GM23248 (cell line): ENCODE results near the gene LARP1B. TPM values are rescaled to one million over a fixed set of nuclear protein-coding genes. Genes with fewer than 3 reads are reported as not detected.

Experiments used
- DNase-seq: peaks from one replicate; pipeline ENCODE4 v3.0.0-alpha.2; 2015
- H2AFZ ChIP-seq: fragments of 200-600 bp; sonication (generic); 2 replicates; pipeline ENCODE4 v1.6.1; 2016; ENCODE audit warnings: antibody characterized with exemption
- H3F3A ChIP-seq: fragments of 200-600 bp; sonication (generic); 2 replicates; pipeline ENCODE4 v1.6.1; 2016; ENCODE audit warnings: mild to moderate bottlenecking, antibody characterized with exemption, mixed run types; ENCODE audit not compliant: insufficient read depth
- H3K27ac ChIP-seq: fragments of 200-600 bp; sonication (generic); 2 replicates; pipeline ENCODE4 v1.5.1; 2016; ENCODE audit warnings: mild to moderate bottlenecking
- H3K27me3 ChIP-seq: fragments of 200-600 bp; sonication (generic); replicated peaks from 2 replicates; pipeline ENCODE4 v1.6.1; 2016; ENCODE audit warnings: mild to moderate bottlenecking; ENCODE audit not compliant: insufficient read depth
- H3K36me3 ChIP-seq: fragments of 200-600 bp; sonication (generic); 2 replicates; pipeline ENCODE4 v1.6.1; 2016; ENCODE audit warnings: low read depth, mild to moderate bottlenecking
- H3K4me1 ChIP-seq: fragments of 200-600 bp; sonication (generic); 2 replicates; pipeline ENCODE4 v1.6.1; 2016; ENCODE audit warnings: mild to moderate bottlenecking; ENCODE audit not compliant: insufficient read depth
- H3K4me2 ChIP-seq: fragments of 200-600 bp; sonication (generic); one replicate; pipeline ENCODE4 v1.6.1; 2016; ENCODE audit warnings: mild to moderate bottlenecking; ENCODE audit not compliant: unreplicated experiment
- H3K4me3 ChIP-seq: fragments of 200-600 bp; sonication (generic); 2 replicates; pipeline ENCODE4 v1.5.1; 2016; ENCODE audit warnings: mild to moderate bottlenecking
- H3K79me2 ChIP-seq: fragments of 200-600 bp; sonication (generic); 2 replicates; pipeline ENCODE4 v1.6.1; 2016; ENCODE audit warnings: mild to moderate bottlenecking; ENCODE audit not compliant: insufficient read depth
- H3K9ac ChIP-seq: fragments of 200-600 bp; sonication (generic); 2 replicates; pipeline ENCODE4 v1.6.1; 2016; ENCODE audit warnings: mild to moderate bottlenecking
- H3K9me2 ChIP-seq: fragments of 200-600 bp; sonication (generic); 2 replicates; pipeline ENCODE4 v1.6.1; 2016; ENCODE audit warnings: mixed run types, mild to moderate bottlenecking, moderate library complexity; ENCODE audit not compliant: insufficient read depth
- H3K9me3 ChIP-seq: fragments of 200-600 bp; sonication (generic); one replicate; pipeline ENCODE4 v1.6.1; 2017; ENCODE audit warnings: low read depth
- H4K20me1 ChIP-seq: fragments of 200-600 bp; sonication (generic); 2 replicates; pipeline ENCODE4 v1.6.0; 2016; ENCODE audit not compliant: insufficient read depth
- EZH2 ChIP-seq: fragments of 200-600 bp; sonication (generic); IDR thresholded peaks from 2 replicates; pipeline ENCODE4 v1.6.1; 2018; ENCODE audit warnings: antibody characterized with exemption, mild to moderate bottlenecking; ENCODE audit not compliant: insufficient read depth, poor library complexity, severe bottlenecking
- EZH2phosphoT487 ChIP-seq: fragments of 200-600 bp; sonication (generic); IDR thresholded peaks from 2 replicates; pipeline ENCODE4 v1.6.1; 2018; ENCODE audit warnings: antibody characterized with exemption, moderate library complexity, mild to moderate bottlenecking, low read depth; ENCODE audit not compliant: insufficient read depth
- WGBS, 2 experiments: methylation state at CpG; one replicate each; pipeline ENCODE4 v1.1.6; 2015 to 2017; ENCODE audit warnings: low lambda C conversion rate in 2 of 2, low coverage in 1 of 2; ENCODE audit errors: missing lambda C conversion rate in 2 of 2; 5-methylcytosine and 5-hydroxymethylcytosine counted together
- in situ Hi-C: fragments of 300-500 bp; cut with MboI; formaldehyde crosslinking; loops from 2 replicates; pipeline ENCODE4 v1.15.0; 2020
- polyA plus RNA-seq: library from polyadenylated mRNA; unstranded; fragments of >200 nt; fragmentation: Nextera tagmentation; extraction: Ambion mirVana; gene quantifications from 2 replicates; pipeline ENCODE4 v1.2.1, GENCODE V29; 2016
- total RNA-seq: library from RNA; depleted of rRNA; stranded (reverse); fragments of >200 nt; shearing (Covaris generic); gene quantifications from 2 replicates; pipeline ENCODE4 v1.2.3, GENCODE V29; 2014

LARP1B gene
- total and polyA plus RNA-seq, 2 experiments from 2014 or later: 5.7 to 16.0 TPM

DNA sequence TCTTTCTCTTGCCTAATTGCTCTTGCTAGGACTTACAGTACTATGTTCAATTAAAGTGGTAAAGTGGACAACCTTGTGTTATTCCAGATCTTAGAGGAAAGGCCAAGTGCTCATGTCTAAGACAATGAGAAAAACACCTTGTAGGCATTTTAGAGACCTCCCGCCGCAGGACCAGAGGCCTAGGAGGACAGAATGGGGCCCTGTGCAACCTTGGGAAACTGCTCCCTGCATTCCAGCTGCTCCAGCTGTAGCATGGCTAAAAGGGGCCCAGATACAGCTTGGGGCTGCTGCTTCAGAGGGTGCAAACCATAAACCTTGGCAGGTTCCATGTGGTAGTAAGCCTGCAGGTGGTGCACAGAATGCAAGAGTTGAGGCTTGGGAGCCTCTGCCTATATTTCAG lies 125.5 kb downstream of the LARP1B start:
- Histone ChIP-seq H3K27me3 (no peaks in the 10 kb centered on the region), H3K9me3 (no peaks in the 10 kb centered on the region), H3K4me3 (no peak overlapping the region), H3K4me2 (no peak overlapping the region), H3K9me2 (no peaks in the 10 kb centered on the region), H2AFZ (no peak overlapping the region), H4K20me1 (no peaks in the 10 kb centered on the region), H3K9ac (no peak overlapping the region), H3K27ac (no peak overlapping the region), H3K4me1 (peaks cover 3% of the 10 kb centered on the region; the same call in 1 of the 2 replicates), H3F3A (0 out of 2 replicates have a peak, but pooled peaks cover 13% of the 10 kb centered on the region), H3K79me2 (no peaks in the 10 kb centered on the region), H3K36me3 (no peaks in the 10 kb centered on the region)
- TF ChIP-seq EZH2: no peak
- TF ChIP-seq EZH2phosphoT487: no peak
- WGBS, 2 experiments: 96 to 100% methylated on average over 2 of the region's 2 CpGs
- in situ Hi-C loops: loop anchor here (10.0 to 25.0 kb wide), 3 partner anchors 376 to 1151 kb away; no protein-coding TSS in a partner anchor
- no peak for DNase-seq

DNA sequence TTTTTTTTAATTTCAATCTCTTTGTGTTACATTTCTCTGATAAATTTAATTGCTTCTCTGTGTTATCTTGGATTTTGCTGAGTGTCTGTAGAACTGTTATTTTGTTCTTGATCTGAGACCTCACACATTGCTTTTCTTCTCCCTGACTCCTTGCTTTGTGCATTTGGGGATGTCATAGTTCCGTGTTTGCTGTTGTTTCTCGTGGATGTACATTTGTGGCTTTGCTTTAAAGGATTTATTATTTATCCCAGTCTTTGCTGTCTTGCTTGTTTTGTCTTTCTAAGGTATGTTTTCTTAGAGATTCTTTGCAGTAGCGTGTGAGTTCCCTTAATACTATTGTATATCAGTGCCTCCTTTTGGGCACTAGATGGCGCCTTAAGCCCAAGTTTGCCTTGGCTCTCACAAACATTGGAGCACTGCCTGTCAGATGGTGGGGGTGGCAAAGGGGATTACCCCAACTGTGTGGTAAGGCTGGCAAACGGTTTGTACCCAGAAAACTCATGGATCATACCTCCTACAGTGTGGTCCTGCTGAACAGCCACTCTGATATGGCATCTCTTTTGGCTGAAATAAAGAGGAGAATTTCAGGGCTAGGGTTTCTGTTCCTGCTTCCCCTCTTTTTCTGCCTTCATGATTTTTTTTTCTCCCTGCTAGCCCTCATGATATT lies 130.1 kb downstream of the LARP1B start:
- H3K27me3 ChIP-seq: no peaks in the 10 kb centered on the region
- in situ Hi-C loops: loop anchor here (25.0 kb wide), 2 partner anchors 371 to 1146 kb away; no protein-coding TSS in a partner anchor
- H3K27ac ChIP-seq: no peak overlapping the region
- H2AFZ ChIP-seq: 0 out of 2 replicates have a peak overlapping the region, but pooled peaks have one; percentile 14
- no peak overlapping the region for H3K9ac ChIP-seq
- no peaks in the 10 kb centered on the region for H3K36me3 ChIP-seq
- no peaks in the 10 kb centered on the region for H4K20me1 ChIP-seq
- no peaks in the 10 kb centered on the region for H3K79me2 ChIP-seq
- TF ChIP-seq EZH2phosphoT487 (no peak), EZH2 (no peak)
- no peaks in the 10 kb centered on the region for H3K9me3 ChIP-seq
- H3K4me2 ChIP-seq: no peak overlapping the region
- H3F3A ChIP-seq: 0 out of 2 replicates have a peak, but pooled peaks cover 6% of the 10 kb centered on the region
- no peaks in the 10 kb centered on the region for H3K9me2 ChIP-seq
- no peak overlapping the region for H3K4me3 ChIP-seq
- DNase-seq: peak; percentile 77
- H3K4me1 ChIP-seq: peaks cover 5% of the 10 kb centered on the region; the same call in 1 of the 2 replicates
- 5 to 6% methylated on average over 5 of the region's 5 CpGs for WGBS, 2 experiments

DNA sequence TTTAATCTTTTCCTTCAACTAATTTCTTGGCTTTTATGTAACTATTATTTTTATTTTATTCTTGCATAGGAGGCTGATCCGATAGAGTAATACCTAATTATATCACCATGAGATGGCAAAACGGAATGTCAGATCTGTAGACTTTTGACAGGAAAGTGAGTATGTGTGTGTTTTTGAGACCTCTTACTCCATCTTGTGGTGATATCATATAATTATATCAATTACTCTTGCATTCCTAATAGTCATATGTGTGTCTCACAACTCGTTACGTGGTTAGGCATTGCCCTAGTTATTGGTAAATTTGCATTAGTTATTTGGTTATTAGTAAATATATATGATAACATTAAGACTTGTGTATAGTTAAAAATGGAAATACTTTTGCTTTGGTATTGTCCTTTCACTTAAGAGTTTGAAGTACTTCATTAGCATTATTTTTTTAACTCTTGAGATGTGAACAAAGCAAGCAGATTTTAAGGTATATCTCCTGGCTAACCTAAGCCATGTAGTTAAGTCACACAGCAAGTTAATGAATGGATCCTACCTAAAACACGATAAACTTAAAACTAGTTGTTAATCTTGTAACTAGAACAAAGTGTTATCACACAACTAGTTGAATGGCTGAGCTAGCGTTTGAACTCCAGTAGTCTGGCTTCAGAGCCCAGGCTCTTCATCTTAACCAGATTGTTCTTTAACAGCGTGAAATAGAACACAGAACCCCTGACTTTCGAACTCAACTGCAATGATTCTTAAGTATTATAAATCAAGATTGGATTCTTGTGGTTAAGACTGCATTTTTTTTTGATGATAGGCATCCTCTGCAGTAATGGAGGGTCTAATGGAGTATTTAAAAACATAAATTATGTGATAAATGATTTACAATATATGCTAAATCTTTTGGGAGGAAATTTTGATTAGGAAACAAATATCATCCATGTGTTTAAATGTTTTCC lies 159.4 kb downstream of the LARP1B start:
- H3K36me3 ChIP-seq: no peaks in the 10 kb centered on the region
- no peaks in the 10 kb centered on the region for H3K27me3 ChIP-seq
- no peaks in the 10 kb centered on the region for H3K9me2 ChIP-seq
- H3K4me1 ChIP-seq: peaks cover 30% of the 10 kb centered on the region
- no peaks in the 10 kb centered on the region for H3K79me2 ChIP-seq
- H3K4me2 ChIP-seq: peak overlapping the region; percentile 58
- no peak for TF ChIP-seq EZH2phosphoT487
- TF ChIP-seq EZH2: no peak
- peak overlapping the region; percentile 20 for H3K4me3 ChIP-seq
- H4K20me1 ChIP-seq: no peaks in the 10 kb centered on the region
- no peak overlapping the region for H2AFZ ChIP-seq
- H3K9ac ChIP-seq: peak overlapping the region; percentile 16; the same call in 1 of the 2 replicates
- peaks cover 6% of the 10 kb centered on the region; the same call in 1 of the 2 replicates for H3F3A ChIP-seq
- whole genome bisulfite sequencing, 2 experiments: 21 to 22% methylated on average over 8 of the region's 8 CpGs
- in situ Hi-C loops: no loop called here
- peak overlapping the region; percentile 26 for H3K27ac ChIP-seq
- H3K9me3 ChIP-seq: no peaks in the 10 kb centered on the region
- peak; percentile 77 for DNase-seq

DNA sequence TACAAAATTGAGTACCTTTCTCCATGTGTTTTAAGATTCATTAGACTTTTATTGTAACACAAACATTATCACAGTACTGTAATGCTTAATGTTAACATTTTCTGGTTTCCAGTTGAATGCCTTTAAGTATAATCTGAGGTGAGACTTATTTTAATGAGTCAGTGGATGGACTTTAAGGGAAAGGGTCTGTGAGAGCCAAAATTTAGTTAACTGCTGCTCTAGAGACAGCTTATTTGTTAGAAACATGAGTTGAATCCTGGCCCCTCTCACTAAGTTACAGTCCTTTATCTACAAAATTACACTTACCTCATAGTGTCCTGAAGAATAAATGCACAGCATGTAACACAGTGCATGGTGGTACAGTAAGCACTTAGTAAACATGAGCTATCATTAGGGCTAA lies 160.5 kb downstream of the LARP1B start:
- Histone ChIP-seq H3K4me2 (no peak overlapping the region), H3K27ac (no peak overlapping the region)

More for the DNA sequence above, 160.5 kb downstream of the LARP1B start:
- H4K20me1 ChIP-seq: no peaks in the 10 kb centered on the region
- H3K4me1 ChIP-seq: peaks cover 36% of the 10 kb centered on the region
- no peak overlapping the region for H2AFZ ChIP-seq
- no peak for DNase-seq
- no peaks in the 10 kb centered on the region for H3K9me3 ChIP-seq
- no peaks in the 10 kb centered on the region for H3K9me2 ChIP-seq
- H3K36me3 ChIP-seq: no peaks in the 10 kb centered on the region
- in situ Hi-C loops: no loop called here
- peaks cover 6% of the 10 kb centered on the region; the same call in 1 of the 2 replicates for H3F3A ChIP-seq
- H3K79me2 ChIP-seq: no peaks in the 10 kb centered on the region
- no peak for TF ChIP-seq EZH2phosphoT487
- no peak for TF ChIP-seq EZH2
- no peaks in the 10 kb centered on the region for H3K27me3 ChIP-seq
- H3K4me3 ChIP-seq: no peak overlapping the region
- H3K9ac ChIP-seq: no peak overlapping the region
